ENCODE measurements around the gene GNAT1. TPM values are rescaled to one million over a fixed set of nuclear protein-coding genes. Genes with fewer than 3 reads are reported as not detected.

The GNAT1 gene
- total RNA-seq, 1 experiment from 2014 or later: 0.22 TPM

GRCh38 chr3:50237133-50237651 is 45.8 kb downstream of the GNAT1 start:
- Histone ChIP-seq H3K27me3 (ENCODE audit: low read length) (no peaks in the 10 kb centered on the region), H2AFZ (ENCODE audit: low read length) (no peak overlapping the region), H3K9me2 (replicated peaks; ENCODE audit: low read length) (no peaks in the 10 kb centered on the region), H3K4me2 (ENCODE audit: low read length) (peak overlapping the region; percentile 98), H3K27ac (ENCODE audit: low read length) (peak overlapping the region; percentile 55), H3K36me3 (ENCODE audit: low read depth, low read length) (peaks cover 7% of the 10 kb centered on the region; the same call in 1 of the 2 replicates), H4K20me1 (ENCODE audit: low read length) (peaks cover 42% of the 10 kb centered on the region), H3K9me3 (ENCODE audit: low read length) (no peaks in the 10 kb centered on the region), H3K4me1 (ENCODE audit: insufficient read depth, low read length) (peaks cover 15% of the 10 kb centered on the region), H3K9ac (ENCODE audit: low read length) (peak overlapping the region; percentile 85), H3K4me3 (ENCODE audit: low read length) (peak overlapping the region; percentile 78), H3F3A (ENCODE audit: low read length, unreplicated experiment) (peaks cover 5% of the 10 kb centered on the region), H3K79me2 (ENCODE audit: low read length) (peaks cover 61% of the 10 kb centered on the region)
- TF ChIP-seq EZH2phosphoT487 (IDR thresholded peaks at IDR 0.05; ENCODE audit: borderline replicate concordance, low read length): no peak
- no peak for TF ChIP-seq CTCF (conservative IDR thresholded peaks at IDR 0.05; ENCODE audit: low read depth, low read length)
- no peak for TF ChIP-seq EZH2 (IDR thresholded peaks at IDR 0.05; ENCODE audit: low read length, unreplicated experiment)
- ChIA-PET POLR2A (ENCODE audit: unreplicated experiment) (no interaction called here), CTCF (no interaction called here)
- intact Hi-C loops (cut with micrococcal nuclease): no loop called here
- BruUV-seq (replicated peaks): no TSS peak
- ATAC-seq (peak; percentile 7; the same call in 1 of the 2 replicates), DNase-seq (peak; percentile 36)

DNA sequence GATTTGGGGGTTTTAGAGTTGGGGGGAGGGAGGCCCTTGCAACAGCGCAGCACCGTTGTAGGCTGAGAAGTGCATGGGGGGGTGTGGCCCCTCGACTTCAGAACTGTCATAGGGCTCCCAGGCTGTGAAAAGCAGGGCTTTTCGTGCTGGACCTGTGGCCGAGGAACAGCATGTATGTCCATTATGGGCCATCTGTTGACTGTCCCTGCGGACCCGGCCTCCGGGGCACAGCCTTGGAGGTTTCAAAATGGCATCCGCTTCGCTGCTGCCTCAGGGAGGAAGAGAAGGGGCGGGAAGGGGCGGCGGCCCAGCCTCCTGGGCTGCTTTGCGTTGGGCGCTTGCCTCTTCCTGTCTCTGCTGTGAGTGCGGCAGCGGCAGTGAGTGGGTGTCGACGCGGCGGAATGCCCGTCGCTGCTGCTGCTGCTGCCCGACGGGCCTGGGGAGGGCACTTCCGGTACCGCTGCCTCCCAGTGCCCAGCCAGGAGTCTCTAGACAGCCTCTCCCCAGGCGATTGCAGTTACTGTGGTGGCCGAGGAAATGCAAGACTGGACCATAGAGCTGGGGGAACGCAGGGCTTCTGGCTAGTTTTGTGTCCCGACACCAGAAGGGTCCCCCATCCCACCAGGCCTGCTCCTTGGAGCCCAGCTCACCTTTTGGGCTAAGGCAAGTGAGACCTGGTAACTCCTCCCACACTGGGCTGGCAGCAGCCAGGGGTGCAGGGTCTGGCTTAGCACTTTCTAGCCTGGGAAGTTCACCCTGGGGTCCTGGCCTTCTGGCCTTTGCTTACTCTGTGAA is 46.5 kb downstream of the GNAT1 start:
- H4K20me1 ChIP-seq (ENCODE audit: low read length): peaks cover 42% of the 10 kb centered on the region
- peaks cover 15% of the 10 kb centered on the region for H3K4me1 ChIP-seq (ENCODE audit: insufficient read depth, low read length)
- peaks cover 7% of the 10 kb centered on the region; the same call in 1 of the 2 replicates for H3K36me3 ChIP-seq (ENCODE audit: low read depth, low read length)
- H3K4me2 ChIP-seq (ENCODE audit: low read length): peak overlapping the region; percentile 98
- no peaks in the 10 kb centered on the region for H3K9me3 ChIP-seq (ENCODE audit: low read length)
- H3K27me3 ChIP-seq (ENCODE audit: low read length): no peaks in the 10 kb centered on the region
- BruUV-seq (replicated peaks): no TSS peak
- H3K79me2 ChIP-seq (ENCODE audit: low read length): peaks cover 69% of the 10 kb centered on the region
- peak overlapping the region; percentile 48; the same call in 1 of the 2 replicates for H2AFZ ChIP-seq (ENCODE audit: low read length)
- ATAC-seq (peak; percentile 41), DNase-seq (peak; percentile 89)
- H3F3A ChIP-seq (ENCODE audit: low read length, unreplicated experiment): peaks cover 5% of the 10 kb centered on the region
- H3K4me3 ChIP-seq (ENCODE audit: low read length): peak overlapping the region; percentile 78
- POLR2A ChIA-PET (ENCODE audit: unreplicated experiment): no interaction called here
- H3K27ac ChIP-seq (ENCODE audit: low read length): peak overlapping the region; percentile 55
- no peaks in the 10 kb centered on the region for H3K9me2 ChIP-seq (replicated peaks; ENCODE audit: low read length)
- intact Hi-C loops (cut with micrococcal nuclease): no loop called here
- H3K9ac ChIP-seq (ENCODE audit: low read length): peak overlapping the region; percentile 85
- no peak for TF ChIP-seq CTCF (conservative IDR thresholded peaks at IDR 0.05; ENCODE audit: low read depth, low read length)
- no peak for TF ChIP-seq EZH2 (IDR thresholded peaks at IDR 0.05; ENCODE audit: low read length, unreplicated experiment)
- no peak for TF ChIP-seq EZH2phosphoT487 (IDR thresholded peaks at IDR 0.05; ENCODE audit: borderline replicate concordance, low read length)
- CTCF ChIA-PET: no interaction called here
